Stimulated activated CD8-positive, alpha-beta memory T cell treated with anti-CD3 and anti-CD28 coated beads, Interleukin-4, amount 100 ng/mL, for 4 hours (primary cell): Measurements from ENCODE around the gene PRRT4.

Experiments used
- DNase-seq, 2 donors: peaks; one replicate each; pipeline ENCODE4 v3.0.0-alpha.2; 2020; ENCODE audit warnings: low read depth in 2 of 2, low spot score in 1 of 2

The PRRT4 gene

DNA sequence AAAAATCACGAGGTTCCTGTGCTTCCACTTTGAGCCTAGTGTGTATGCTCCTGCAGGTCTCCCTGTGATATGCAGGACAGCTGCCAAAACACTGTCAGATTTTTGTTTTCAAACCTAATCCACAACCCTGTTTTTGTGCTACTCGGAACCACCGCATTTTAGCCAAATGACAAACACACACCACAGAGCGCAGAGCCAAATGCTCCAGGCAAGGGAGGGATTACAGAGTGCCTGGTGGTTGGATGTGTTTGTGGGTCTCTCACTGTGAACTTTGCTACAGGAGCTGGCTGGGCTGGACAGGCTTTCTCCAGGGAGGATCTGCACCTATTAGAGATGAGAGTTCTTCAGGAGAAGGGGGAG is 12.0 kb downstream of the PRRT4 start:
- no peak for DNase-seq

DNA sequence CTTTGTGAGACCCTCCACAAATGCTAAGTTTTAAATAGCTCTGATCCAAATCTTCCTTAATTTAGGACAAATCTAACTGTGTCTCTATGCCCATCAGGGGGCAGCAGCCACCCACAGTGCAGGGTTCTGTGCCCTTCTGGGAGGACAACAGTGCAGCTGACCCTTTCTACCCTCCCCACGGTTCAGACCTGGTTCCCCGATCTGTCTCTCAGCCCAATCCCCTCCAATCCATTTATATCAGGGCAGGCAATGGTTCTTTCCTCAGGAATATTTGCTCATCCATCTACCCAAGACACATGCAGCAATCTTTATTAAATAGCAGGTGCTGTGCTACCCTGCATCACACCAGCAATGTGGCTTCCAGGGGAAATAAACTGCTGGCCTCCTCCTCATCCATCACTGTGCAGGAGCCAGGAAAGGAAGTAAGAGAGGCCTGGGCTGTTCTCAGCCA is 13.8 kb downstream of the PRRT4 start:
- no peak for DNase-seq

DNA sequence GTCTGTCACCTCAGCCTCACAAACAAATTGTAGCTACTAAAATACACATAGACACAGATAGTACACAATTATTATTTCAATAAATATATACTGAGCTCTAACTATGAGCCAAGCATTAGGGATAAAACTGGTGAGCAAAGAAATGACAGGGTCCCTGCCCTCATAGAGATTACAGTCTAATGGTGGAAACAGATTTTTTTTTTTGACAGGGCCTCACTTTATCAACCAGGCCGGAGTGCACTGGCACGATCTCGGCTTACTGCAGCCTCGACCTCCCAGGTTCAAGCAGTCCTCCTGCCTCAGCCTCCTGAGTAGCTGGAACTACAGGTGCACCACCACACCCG is 17.1 kb downstream of the PRRT4 start:
- DNase-seq, result no peak

DNA sequence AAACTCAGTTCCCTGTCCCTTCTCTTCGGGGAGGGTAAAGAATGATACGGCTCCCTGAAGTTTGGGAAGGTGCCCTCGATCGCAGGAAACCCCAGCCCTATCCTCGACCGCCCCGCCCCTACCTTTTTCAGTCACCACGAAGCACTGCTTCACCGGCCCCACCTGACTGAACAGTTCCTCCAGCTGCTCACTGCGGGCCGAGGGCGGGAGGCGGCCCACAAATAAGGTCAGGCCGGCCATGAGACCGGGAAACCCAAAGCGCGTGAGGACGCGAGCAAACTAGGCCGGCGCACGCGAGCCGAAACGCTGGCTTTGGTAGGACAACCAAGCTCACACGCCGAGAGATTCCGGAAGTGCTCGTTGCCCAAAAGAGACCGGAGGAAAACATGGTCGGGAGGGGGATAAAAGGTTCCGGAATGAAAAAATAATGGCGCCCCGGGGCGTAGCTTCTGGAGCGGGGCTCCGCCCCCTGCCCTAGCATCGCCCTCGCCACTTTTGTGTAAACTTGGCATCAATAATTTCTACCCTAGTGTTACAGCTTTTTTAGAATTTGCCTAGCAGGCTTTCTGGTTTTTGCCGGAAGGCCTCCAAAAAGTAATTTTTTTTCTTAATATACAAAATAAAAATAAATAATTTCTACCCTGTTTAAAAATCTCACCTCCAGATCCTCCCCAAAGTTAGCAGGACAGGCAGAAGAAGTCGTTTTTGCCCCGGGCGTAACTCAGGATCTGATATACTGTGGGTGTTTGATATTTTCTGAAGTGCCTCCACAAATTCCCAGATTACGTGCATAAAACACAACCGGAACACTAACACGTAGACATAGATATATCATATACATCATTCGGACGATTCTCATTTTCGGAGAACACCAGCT is 17.7 kb downstream of the PRRT4 start, which contains the start of gene RBM28:
Gene RBM28 (minus strand): TSS at position 355 of the 877 bp plus-strand sequence. CDS start 115 bp downstream, at position 240.
- DNase-seq, result peak; percentile 60 to 67

DNA sequence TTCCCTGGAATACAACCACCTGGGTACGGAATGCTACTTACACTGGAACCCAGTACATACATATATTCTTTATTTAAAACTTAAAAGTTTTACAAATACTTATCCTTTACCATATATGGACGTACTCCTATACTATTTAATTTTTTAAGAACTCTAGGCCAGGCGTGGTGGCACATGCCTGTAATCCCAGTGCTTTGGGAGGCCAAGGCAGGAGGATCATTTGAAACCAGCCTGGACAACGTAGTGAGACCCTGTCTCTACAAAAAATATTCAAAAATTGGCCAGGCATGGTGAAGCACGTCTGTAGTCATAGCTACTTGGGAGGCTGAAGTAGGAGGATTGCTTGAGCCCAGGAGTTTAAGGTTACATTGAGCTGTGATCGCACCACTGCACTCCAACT is 19.8 kb downstream of the PRRT4 start:
- no peak for DNase-seq

DNA sequence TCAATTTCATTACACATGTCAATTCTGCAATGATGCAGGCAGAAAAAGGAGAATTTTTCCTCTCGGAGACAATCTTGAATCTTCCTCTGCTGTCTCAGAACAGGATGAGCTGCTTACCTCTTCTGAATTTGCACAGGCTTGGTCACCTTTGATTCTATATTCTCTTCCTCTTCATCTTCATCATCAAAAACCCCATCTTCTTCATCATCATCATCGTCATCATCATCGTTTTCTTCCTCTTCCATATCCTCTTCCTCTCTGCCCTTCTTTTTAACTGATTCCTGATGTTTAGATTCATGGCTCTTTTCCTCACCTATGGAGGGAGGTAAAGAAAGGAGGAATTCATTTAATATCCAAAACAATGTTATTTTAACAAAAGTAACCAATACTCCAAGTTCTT is 25.8 kb downstream of the PRRT4 start:
- DNase-seq, result no peak

DNA sequence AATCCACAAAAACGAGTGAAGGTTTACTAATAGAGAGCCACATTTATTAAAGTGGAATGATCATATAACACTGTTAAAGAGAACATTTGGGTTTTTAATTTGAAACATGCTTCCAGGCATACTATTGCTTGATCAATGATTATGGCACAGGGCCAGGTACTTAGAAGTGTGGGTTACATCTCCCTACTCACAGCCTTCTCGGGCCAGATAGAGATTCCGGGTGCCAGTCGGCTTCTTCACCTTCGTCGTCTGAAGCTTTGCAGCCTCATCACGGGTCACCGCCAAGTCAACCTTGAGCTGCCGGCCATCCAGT is 37.2 kb downstream of the PRRT4 start:
- DNase-seq, result no peak

DNA sequence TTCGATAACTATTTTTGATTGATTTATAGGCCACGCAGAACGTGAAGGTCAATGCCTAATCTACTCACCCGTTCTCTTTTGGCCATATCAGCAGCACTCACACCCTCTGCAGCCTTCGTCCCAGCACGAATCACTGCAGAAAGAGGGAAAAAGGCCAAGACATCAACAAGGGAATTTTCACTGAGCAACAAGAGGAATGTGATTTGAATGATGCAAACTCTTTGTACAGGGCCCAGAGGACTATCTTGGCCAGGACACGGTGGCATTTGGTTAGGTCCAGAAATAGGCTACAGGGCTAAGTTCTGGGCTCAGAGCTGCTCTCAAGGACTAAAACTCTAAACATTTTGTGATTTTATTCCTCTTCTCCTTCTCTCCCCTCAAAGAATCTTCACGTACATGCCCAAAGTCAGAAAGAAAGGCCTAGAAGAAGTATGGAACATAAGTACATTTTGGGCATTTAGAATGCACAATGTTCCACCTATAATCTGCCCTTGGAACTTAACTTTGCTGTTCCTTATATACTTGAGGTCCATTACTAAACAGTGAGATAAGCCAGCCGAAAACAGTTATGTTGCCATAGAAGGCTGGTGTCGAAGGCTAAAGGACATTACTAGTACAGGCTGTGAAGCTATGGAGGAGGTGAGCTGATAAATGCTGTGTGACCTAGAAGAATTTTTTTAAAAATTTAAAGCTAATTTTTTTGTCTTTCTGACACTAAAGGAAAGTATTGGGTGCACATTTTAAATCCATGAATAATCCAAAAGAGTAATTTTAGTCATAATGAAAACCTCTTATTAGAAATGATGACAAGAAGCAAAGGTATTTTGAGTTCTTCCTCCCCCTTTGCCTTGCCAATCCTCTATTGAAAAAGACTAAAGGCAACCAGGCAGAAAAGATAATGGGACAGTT is 37.8 kb downstream of the PRRT4 start:
- DNase-seq, result no peak

DNA sequence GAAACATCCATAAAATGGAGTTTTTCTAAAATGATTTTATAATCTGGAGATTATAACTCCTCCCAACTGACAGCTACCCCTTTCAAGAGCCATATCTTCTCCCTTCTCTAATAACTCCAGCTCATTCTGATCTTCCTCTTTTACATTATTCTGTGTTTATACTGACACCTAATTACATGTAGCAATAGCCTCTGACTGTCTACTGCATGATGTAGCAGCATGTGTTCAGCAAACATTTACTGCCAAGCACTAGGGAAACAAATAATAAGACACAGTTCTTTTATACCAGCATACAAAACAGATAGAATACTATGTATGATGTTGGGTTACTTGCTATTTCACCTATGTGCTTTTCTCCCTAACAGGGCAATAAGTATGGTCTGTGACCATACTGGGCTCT is 38.5 kb downstream of the PRRT4 start:
- no peak for DNase-seq

DNA sequence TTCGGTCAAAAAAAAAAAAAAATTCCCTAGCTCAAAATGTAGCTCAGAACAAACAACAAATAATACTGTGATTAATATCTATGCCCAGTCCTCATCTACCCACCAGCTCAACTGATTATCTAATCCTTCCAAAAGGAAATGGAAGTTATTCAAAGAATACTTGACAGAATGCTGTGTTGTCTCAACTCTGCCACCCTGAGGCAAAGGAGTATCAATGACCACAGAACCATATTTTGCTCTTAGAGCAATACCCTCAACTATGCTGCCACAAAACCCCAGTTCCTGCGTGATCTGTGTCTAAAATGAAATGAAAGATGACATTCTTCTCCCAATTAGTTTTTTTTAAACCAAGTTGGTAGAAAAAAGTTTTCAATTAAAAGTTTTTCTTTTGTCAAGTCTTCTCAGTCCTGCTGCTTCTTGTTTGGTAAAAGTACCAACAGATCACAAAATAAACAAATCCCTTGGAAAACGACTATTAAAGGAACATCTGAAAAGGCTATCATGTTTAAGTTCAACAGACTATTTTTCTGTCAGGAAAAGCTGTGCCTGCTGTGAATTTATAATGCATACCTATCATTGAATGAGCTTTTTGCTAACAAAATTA is 39.3 kb downstream of the PRRT4 start:
- DNase-seq, result no peak

DNA sequence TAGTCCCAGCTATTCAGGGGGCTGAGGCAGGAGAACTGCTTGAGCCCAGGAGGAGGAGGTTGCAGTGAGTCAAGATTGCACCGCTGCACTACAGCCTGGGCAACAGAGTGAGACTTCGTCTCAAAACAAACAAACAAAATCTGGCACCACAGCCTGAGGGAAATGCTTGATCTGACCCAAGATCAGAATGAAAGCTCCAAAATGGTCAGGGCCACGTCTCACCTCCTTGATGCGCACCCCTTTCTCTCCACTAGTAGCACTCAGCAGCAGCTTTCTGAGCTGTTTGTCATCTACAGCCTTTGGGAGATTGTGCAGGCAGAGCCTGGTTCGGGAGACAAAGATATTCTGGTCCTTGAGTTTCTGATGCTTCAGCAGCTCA is 40.5 kb downstream of the PRRT4 start:
- no peak for DNase-seq

DNA sequence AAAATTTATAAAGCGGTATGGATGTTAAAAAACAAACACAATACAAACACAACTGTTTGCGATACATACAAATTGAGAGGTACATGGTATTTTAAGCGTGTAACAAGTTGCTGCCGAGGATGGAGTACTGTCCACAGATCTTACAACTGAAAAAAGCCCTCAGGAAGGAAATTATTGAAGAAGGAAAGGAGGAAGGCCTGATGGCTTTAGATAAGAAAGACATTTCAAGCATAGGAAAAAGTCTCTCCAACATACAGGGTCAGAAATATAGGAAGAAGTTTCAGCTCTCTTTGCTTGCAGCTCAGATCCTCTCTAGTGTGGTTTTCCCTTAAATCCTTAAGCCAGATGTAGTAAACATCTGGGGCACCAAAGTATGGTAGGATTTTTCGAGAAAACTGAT is 42.8 kb downstream of the PRRT4 start:
- no peak for DNase-seq

DNA sequence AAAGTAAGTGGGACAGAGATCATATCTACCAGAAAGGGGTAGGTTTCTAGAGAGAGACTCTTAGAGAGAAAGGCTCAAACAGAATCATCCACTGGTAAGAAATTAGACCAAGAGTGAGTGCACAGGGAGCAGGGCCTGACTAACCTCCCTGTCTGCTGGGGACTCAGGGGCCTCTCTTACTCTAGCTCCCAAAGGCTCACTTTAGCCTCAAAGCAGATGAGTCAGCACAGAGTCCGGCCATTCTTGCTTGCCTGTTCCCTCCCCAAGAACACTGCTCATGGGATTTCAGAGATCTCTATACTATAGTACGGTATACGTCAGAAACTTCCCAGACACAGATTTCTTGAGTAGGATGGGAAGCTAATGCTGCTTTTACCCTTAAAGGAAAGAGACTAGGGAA is 50.5 kb downstream of the PRRT4 start:
- no peak for DNase-seq

DNA sequence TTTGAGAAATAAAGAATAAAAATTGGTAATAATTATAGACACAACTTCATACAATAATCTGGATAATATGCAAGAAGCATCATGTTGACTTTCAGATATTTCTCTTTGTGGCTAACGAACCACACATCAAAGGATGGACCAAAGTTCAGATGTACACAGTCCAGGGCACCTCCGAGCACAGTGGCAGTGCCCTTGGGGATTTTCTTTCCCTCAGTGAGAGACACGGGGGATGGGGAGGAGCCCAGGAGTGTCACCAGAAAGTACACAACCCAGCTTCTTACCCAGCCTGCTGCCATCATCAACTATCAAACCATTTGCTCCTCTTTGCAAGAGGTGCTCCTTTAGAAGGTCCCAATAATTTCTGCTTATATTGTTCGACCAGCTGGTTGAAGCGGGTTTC is 51.0 kb downstream of the PRRT4 start:
- no peak for DNase-seq

DNA sequence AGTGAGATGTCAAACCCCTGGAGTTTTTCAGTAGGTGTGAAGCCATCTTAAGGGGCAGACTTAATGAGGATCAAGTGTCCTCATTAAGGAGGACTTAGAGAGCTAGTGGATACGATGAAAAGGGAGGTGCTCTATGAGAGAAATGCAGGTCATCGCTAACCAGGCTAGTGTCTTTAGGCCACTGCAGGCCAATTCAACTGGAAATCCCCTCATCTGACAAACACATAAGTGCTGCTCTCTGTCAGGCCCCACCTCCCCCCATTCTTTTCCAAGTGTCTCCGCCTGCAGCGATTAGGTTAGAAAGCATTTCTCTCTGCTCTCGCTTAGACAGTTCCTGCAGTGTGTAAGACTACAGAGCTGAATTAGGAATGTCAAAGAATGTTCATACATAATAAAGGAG is 51.5 kb downstream of the PRRT4 start:
- no peak for DNase-seq

DNA sequence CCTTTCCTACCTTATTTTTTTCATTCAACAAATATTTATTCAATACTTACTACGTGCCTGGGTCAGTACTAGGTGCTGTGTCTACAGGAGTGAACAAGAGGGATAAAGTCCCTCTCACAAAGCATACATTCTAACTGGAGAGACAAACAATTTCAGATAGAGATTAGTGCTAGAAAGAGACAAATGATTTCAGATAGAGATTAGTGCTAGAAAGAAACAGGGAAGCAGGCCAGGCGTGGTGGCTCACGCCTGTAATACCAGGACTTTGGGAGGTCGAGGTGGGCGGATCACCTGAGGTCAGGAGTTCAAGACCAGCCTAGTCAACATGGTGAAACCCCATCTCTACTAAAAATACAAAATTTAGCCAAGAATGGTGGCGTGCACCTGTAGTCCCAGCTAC is 52.4 kb downstream of the PRRT4 start:
- no peak for DNase-seq

DNA sequence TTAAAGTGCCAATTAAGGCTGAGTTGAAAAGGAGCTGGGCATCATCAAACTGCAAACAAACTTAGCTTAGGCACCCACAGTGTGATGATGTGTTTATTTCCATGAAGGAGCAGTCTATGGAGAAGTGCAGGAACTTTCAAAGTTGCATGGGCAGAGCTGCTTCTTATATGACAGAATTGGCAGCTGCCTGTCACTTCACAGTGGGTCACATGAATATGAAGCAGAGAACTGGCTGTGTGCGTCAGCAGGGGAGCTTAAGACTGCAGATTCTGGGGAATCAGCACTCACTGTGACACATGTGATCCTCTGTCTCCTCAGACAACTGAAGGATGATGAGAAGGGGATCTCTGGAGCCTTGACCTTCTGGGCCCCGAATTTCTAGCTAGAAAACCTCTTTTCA is 54.4 kb downstream of the PRRT4 start:
- DNase-seq, result no peak

DNA sequence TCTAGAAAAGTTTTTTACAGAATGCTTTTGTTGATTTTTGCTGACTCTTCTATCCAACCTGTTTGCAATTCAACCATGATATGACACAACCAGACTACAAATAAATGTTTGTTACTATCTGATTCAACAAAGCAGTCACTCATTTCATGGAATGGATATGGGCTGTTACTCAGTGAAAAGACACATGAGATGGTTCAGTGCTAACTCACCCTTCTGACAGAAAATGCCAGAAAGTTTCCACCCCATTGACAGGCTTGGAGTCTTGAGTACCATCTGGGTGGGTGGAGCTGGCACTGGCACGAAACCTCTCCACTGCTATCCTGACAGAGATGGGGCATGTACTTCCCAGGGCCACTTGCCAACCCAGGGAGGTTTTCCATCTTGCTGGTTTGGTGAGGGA is 57.3 kb downstream of the PRRT4 start:
- DNase-seq, result no peak

DNA sequence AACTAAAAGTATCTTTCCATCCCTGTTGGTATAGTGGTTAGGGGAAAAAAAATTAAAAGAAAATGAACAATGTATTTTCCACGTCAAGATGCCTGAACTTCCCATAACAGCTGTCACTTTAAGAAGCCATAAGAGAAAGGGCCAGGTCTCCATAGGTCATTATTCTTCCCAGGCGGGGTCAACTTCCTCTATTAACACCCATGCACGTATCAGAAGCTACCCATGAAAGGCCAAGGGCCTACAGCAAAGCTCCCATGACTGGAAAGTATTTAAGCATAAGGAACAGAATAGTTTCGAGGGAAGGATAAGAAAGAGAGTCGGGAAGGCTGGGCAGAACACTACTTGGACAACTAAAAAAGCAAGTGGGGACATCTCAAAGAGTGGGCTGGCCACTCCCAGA is 57.8 kb downstream of the PRRT4 start:
- DNase-seq, result no peak

DNA sequence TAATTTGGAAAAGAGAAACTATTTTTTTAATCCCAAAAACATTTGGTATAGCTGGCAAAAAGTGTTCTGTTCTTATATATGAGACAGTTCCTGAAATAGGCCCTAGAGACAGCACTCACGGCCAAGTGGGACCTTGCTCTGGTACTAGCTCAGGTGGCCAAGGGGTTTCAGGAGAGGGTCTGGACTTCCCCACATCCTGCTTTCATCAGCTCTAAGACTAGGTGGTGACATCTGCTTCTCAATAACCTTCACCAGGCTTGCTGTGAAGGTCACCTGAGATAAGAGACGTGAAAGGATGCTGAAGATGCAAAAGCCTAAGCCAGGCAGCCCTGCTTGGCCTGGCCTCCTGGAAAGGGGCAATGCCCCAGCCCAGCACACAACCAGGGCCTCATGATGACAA is 58.4 kb downstream of the PRRT4 start:
- DNase-seq, result no peak

DNA sequence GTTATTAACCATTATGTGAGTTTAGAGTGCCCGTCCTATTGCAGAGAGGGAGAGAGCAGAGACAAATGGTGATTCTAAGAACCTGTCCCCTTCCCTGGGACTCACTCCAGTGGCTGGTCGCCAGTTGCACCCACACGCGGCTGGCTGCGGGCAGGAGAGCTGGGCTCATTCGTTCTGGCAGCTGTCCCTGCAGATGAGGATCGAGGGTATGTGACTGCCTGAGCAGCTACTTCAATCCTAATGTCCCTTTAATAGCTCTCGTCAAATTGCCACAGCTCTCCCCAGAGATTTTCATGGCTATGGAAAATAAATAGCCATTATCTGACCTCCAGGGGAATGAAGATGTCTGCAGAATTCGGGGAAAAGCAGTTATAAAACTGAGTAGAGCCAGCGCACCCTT is 59.4 kb downstream of the PRRT4 start:
- no peak for DNase-seq
